KMS-11 (cell line): ENCODE data around the gene IL21R.

Experiments used
- H2AFZ ChIP-seq: fragments of 200-600 bp; sonication (generic); 2 replicates; pipeline ENCODE4 v1.6.1; 2016; ENCODE audit warnings: antibody characterized with exemption, mixed run types, low read depth
- H3K27ac ChIP-seq: fragments of 200-600 bp; sonication (generic); 2 replicates; pipeline ENCODE4 v1.6.1; 2016; ENCODE audit warnings: mild to moderate bottlenecking, mixed run types
- H3K27me3 ChIP-seq: fragments of 200-600 bp; sonication (generic); 2 replicates; pipeline ENCODE4 v1.6.1; 2017; ENCODE audit warnings: mild to moderate bottlenecking, low read depth, mixed run types, moderate library complexity; ENCODE audit not compliant: insufficient read depth
- H3K36me3 ChIP-seq: fragments of 200-600 bp; sonication (generic); 2 replicates; pipeline ENCODE4 v1.6.1; 2017; ENCODE audit warnings: mild to moderate bottlenecking, mixed run types; ENCODE audit not compliant: insufficient read depth
- H3K4me1 ChIP-seq: fragments of 200-600 bp; sonication (generic); 2 replicates; pipeline ENCODE4 v1.6.1; 2016; ENCODE audit warnings: mild to moderate bottlenecking, low read depth, mixed run types; ENCODE audit not compliant: poor library complexity, severe bottlenecking
- H3K4me2 ChIP-seq: fragments of 200-600 bp; sonication (generic); 2 replicates; pipeline ENCODE4 v1.7.0; 2016; ENCODE audit warnings: mild to moderate bottlenecking, mixed run types
- H3K4me3 ChIP-seq: fragments of 200-600 bp; sonication (generic); IDR thresholded peaks from 2 replicates; pipeline ENCODE4 v1.6.1; 2017; ENCODE audit warnings: low read depth, low read length, mixed read lengths; ENCODE audit not compliant: insufficient read depth
- H3K79me2 ChIP-seq: fragments of 200-600 bp; sonication (generic); 2 replicates; pipeline ENCODE4 v1.6.1; 2016; ENCODE audit warnings: low read depth, mixed run types; ENCODE audit not compliant: insufficient read depth
- H3K9ac ChIP-seq: fragments of 200-600 bp; sonication (generic); 2 replicates; pipeline ENCODE4 v1.6.1; 2016; ENCODE audit warnings: mild to moderate bottlenecking, mixed run types
- H4K20me1 ChIP-seq: fragments of 200-600 bp; sonication (generic); 2 replicates; pipeline ENCODE4 v1.6.1; 2016; ENCODE audit warnings: mild to moderate bottlenecking, mixed run types; ENCODE audit not compliant: insufficient read depth
- CTCF ChIP-seq: fragments of 200-600 bp; sonication (generic); conservative IDR thresholded peaks from 2 replicates; pipeline ENCODE4 v1.6.1; 2017; ENCODE audit warnings: low read depth, mild to moderate bottlenecking, antibody characterized with exemption, low read length, moderate library complexity, mixed read lengths

Gene IL21R

GRCh38 chr16:27359051-27359450, 42.9 kb upstream of the IL21R start:
- H4K20me1 ChIP-seq = no peaks in the 10 kb centered on the region
- H3K79me2 ChIP-seq = no peaks in the 10 kb centered on the region
- H2AFZ ChIP-seq = no peak overlapping the region
- TF ChIP-seq CTCF = no peak
- no peak overlapping the region for H3K9ac ChIP-seq
- H3K36me3 ChIP-seq = no peaks in the 10 kb centered on the region
- H3K27me3 ChIP-seq = no peaks in the 10 kb centered on the region
- H3K4me2 ChIP-seq = no peak overlapping the region
- H3K27ac ChIP-seq = no peak overlapping the region
- no peak overlapping the region for H3K4me3 ChIP-seq
- H3K4me1 ChIP-seq = peaks cover under 1% of the 10 kb centered on the region

GRCh38 chr16:27359615-27360014, 42.4 kb upstream of the IL21R start:
- peaks cover 6% of the 10 kb centered on the region for H3K4me1 ChIP-seq
- H2AFZ ChIP-seq = no peak overlapping the region
- H3K79me2 ChIP-seq = no peaks in the 10 kb centered on the region
- H4K20me1 ChIP-seq = no peaks in the 10 kb centered on the region
- no peak overlapping the region for H3K4me3 ChIP-seq
- no peak overlapping the region for H3K4me2 ChIP-seq
- TF ChIP-seq CTCF = no peak
- H3K27me3 ChIP-seq = no peaks in the 10 kb centered on the region
- no peak overlapping the region for H3K27ac ChIP-seq
- no peak overlapping the region for H3K9ac ChIP-seq
- no peaks in the 10 kb centered on the region for H3K36me3 ChIP-seq

GRCh38 chr16:27361987-27362386, 40.0 kb upstream of the IL21R start:
- H3K36me3 ChIP-seq = no peaks in the 10 kb centered on the region
- no peak overlapping the region for H3K4me3 ChIP-seq
- no peak overlapping the region for H3K27ac ChIP-seq
- H2AFZ ChIP-seq = no peak overlapping the region
- no peaks in the 10 kb centered on the region for H4K20me1 ChIP-seq
- TF ChIP-seq CTCF = no peak
- no peak overlapping the region for H3K9ac ChIP-seq
- no peaks in the 10 kb centered on the region for H3K79me2 ChIP-seq
- no peaks in the 10 kb centered on the region for H3K27me3 ChIP-seq
- H3K4me1 ChIP-seq = peaks cover 8% of the 10 kb centered on the region
- H3K4me2 ChIP-seq = no peak overlapping the region

- no peaks in the 10 kb centered on the region for H4K20me1 ChIP-seq
- H3K27me3 ChIP-seq = no peaks in the 10 kb centered on the region
- TF ChIP-seq CTCF = no peak
- no peaks in the 10 kb centered on the region for H3K36me3 ChIP-seq
- H2AFZ ChIP-seq = no peak overlapping the region
- no peak overlapping the region for H3K4me2 ChIP-seq
- H3K4me3 ChIP-seq = no peak overlapping the region
- no peaks in the 10 kb centered on the region for H3K79me2 ChIP-seq
- no peak overlapping the region for H3K27ac ChIP-seq
- peaks cover 10% of the 10 kb centered on the region for H3K4me1 ChIP-seq
- H3K9ac ChIP-seq = no peak overlapping the region
Observed at GRCh38 chr16:27362570-27363245, 39.3 kb upstream of the IL21R start.
